ENCODE data around the gene STPG2.

- TF ChIP-seq CTCF (IDR thresholded peaks at IDR 0.05) (no peak), POLR2A (IDR thresholded peaks at IDR 0.05) (no peak)
Observed at GRCh38 chr4:97942137-97942536, 201.1 kb downstream of the STPG2 start.

All from ovary (tissue), 3 donors.